GM13977 (cell line): Measurements from ENCODE around the gene GAPDH.
A peak's percentile ranks its signal among the peaks of the same experiment; 100 is the strongest.

Experiments used
- DNase-seq: peaks from one replicate; pipeline ENCODE4 v3.0.0; 2012; ENCODE audit warnings: low spot score
- in situ Hi-C: fragments of 300-500 bp; cut with MboI; formaldehyde crosslinking; loops from one replicate; pipeline ENCODE4 v1.12.0; 2022; ENCODE audit warnings: low sequenced_read_pairs, low pct_unique_long_range_greater_than_20kb, mixed read lengths, inconsistent platforms; ENCODE audit not compliant: unreplicated experiment
- TF ChIP-seq, protein P1 (sequence below): IDR thresholded peaks from 2 replicates; pipeline ENCODE4 v1.5.1; 2012; ENCODE audit warnings: mild to moderate bottlenecking, control low read depth; ENCODE audit not compliant: insufficient read depth; ENCODE audit errors: extremely low read depth, missing control alignments

GAPDH gene

DNA sequence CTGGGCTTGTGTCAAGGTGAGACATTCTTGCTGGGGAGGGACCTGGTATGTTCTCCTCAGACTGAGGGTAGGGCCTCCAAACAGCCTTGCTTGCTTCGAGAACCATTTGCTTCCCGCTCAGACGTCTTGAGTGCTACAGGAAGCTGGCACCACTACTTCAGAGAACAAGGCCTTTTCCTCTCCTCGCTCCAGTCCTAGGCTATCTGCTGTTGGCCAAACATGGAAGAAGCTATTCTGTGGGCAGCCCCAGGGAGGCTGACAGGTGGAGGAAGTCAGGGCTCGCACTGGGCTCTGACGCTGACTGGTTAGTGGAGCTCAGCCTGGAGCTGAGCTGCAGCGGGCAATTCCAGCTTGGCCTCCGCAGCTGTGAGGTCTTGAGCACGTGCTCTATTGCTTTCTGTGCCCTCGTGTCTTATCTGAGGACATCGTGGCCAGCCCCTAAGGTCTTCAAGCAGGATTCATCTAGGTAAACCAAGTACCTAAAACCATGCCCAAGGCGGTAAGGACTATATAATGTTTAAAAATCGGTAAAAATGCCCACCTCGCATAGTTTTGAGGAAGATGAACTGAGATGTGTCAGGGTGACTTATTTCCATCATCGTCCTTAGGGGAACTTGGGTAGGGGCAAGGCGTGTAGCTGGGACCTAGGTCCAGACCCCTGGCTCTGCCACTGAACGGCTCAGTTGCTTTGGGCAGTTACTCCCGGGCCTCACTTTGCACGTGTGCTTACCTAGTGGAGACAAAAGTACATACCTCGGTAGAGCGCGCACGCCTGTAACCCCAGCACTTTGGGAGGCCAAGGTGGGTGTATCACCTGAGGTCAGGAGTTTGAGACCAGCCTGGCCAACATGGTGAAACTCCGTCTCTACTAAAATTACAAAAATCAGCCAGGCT is 4.3 kb downstream of the GAPDH start:
- TF ChIP-seq, protein P1, sequence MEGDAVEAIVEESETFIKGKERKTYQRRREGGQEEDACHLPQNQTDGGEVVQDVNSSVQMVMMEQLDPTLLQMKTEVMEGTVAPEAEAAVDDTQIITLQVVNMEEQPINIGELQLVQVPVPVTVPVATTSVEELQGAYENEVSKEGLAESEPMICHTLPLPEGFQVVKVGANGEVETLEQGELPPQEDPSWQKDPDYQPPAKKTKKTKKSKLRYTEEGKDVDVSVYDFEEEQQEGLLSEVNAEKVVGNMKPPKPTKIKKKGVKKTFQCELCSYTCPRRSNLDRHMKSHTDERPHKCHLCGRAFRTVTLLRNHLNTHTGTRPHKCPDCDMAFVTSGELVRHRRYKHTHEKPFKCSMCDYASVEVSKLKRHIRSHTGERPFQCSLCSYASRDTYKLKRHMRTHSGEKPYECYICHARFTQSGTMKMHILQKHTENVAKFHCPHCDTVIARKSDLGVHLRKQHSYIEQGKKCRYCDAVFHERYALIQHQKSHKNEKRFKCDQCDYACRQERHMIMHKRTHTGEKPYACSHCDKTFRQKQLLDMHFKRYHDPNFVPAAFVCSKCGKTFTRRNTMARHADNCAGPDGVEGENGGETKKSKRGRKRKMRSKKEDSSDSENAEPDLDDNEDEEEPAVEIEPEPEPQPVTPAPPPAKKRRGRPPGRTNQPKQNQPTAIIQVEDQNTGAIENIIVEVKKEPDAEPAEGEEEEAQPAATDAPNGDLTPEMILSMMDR: no peak
- no peak for DNase-seq
- in situ Hi-C loops: loop anchor here (10.0 kb wide), 1 partner anchor 114 kb away; no protein-coding TSS in a partner anchor

DNA sequence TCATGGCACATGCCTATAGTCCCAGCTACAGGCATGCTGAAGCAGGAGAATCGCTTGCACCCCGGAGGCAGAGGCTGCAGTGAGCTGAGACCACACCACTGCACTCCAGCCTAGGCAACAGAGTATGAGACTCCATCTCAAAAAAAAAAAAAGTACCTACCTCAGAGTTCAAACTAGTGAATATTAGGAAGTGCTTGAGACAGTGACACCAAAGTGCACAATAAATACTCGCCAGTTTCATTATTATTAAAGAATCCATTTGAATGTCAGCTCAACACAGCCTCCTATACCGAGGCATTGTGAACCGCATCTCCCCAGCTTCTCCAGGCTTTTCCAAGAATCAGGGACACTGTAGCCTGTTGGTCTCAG is 5.0 kb downstream of the GAPDH start:
- in situ Hi-C loops: loop anchor here (10.0 kb wide), 1 partner anchor 114 kb away; no protein-coding TSS in a partner anchor
- no peak for DNase-seq

DNA sequence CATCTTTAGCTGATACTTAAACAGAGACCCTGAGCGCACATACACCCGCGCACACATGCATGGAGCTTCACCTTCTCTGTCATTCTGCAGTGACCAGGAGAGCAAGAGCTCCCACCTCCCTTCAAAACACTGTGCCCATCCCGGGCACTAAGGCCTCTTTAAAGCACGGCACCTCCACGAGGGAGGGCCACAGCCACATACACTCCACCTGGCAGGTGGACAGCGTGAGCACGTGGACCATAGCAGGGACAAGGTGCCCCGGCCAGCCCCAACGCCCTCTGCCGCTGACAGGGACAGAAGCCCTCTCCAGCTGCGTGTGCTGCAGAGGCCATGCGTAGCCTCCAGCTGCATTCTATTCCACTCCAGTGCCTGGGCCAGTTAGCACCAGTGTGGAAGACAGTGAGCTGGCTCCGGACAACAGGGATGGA is 5.4 kb downstream of the GAPDH start:
- in situ Hi-C loops: loop anchor here (10.0 kb wide), 1 partner anchor 115 kb away; no protein-coding TSS in a partner anchor
- TF ChIP-seq, protein P1: no peak
- DNase-seq: no peak

More for the DNA sequence above, 5.0 kb downstream of the GAPDH start:
- TF ChIP-seq, protein P1: no peak

DNA sequence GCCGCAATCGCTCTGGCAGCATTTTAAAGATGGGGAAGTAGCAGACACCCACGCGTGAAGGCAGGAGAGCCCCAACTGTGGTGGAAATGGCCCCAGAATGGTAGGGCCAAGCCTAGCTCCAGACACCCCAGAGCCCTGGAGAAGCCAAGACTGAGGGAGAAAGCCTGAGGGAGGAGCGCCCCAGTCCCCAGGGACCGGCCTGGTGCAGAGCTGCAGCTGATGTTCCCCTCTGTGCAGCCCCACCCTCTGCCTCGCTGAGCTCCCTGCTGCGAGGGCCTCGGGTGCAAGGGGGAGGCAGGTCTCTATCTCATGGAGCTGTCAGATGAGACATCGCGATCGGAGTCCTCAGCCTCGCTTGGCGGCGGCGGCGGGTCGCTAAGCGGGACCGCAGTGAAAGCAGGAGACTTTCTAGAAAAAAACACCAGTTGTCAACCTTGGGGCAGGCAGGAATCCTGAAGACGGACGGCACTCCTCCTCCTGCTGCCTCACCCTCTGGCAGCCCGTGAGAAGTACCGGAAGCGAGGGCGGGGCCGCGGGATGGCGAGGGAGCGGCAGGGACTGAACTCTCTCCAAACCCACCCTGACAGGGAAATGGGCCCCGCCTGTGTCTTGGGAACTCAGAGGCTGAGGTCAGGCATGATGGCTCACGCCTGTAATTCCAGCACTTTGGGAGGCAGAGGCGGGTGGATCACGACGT is 6.0 kb downstream of the GAPDH start:
- in situ Hi-C loops: no loop called here
- peak; percentile 57 for DNase-seq
- TF ChIP-seq, protein P1: no peak

DNA sequence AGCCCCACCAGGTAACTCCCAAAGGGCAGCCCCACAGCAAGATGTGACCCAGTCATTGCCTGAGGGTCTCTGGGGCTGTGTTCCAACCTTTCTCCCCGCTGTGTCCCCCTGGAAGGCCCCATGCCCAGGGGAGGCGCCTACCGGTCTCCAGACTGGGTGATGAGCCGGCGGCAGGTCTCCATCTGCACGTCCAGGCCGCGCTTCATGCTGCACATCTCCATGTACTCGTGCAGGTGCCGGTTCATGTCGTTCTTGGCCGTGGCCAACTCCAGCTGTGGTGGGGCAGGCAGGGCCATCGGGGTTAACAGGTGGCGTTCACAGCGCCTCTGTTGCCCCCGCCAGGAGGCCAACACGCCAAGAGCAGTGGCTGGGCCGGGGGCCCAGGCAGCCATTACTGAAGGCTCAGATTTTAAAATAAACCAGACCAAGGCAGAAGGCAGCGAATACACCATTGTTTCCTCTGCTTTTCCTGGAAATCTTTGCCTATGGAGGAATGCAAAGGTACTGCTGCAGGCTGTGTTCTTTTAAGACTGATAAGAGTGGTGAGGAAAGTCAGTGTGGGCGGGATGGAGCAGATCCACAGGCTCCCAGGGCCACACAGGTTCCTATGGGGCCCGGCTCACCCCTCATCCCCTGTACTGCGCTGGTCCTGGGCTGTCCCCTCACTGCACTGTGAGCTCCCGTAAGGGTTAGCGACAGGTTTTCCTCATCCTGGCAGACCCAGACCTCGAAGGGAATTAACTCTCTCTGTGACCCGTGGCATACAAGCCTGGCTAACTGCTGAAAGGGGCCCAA is 7.3 kb downstream of the GAPDH start:
- in situ Hi-C loops: no loop called here
- DNase-seq: no peak
- TF ChIP-seq, protein P1: no peak
